GM19239 (cell line): ENCODE measurements around the gene ABR.
A peak's percentile ranks its signal among the peaks of the same experiment; 100 is the strongest.
"Not testable (repeated sequence)": the region's sequence is repeated elsewhere in the genome, so short reads cannot be mapped to it uniquely, and the experiment has no call there.

ENCODE experiments used
- DNase-seq: peaks from one replicate; pipeline ENCODE4 v3.0.0; 2011; ENCODE audit warnings: low spot score; ENCODE audit not compliant: insufficient read length
- FAIRE-seq: peaks from 2 replicates; lab custom pipeline; 2011; peaks lifted over from hg19 to GRCh38; lab: Jason Lieb, UNC

The ABR gene

DNA sequence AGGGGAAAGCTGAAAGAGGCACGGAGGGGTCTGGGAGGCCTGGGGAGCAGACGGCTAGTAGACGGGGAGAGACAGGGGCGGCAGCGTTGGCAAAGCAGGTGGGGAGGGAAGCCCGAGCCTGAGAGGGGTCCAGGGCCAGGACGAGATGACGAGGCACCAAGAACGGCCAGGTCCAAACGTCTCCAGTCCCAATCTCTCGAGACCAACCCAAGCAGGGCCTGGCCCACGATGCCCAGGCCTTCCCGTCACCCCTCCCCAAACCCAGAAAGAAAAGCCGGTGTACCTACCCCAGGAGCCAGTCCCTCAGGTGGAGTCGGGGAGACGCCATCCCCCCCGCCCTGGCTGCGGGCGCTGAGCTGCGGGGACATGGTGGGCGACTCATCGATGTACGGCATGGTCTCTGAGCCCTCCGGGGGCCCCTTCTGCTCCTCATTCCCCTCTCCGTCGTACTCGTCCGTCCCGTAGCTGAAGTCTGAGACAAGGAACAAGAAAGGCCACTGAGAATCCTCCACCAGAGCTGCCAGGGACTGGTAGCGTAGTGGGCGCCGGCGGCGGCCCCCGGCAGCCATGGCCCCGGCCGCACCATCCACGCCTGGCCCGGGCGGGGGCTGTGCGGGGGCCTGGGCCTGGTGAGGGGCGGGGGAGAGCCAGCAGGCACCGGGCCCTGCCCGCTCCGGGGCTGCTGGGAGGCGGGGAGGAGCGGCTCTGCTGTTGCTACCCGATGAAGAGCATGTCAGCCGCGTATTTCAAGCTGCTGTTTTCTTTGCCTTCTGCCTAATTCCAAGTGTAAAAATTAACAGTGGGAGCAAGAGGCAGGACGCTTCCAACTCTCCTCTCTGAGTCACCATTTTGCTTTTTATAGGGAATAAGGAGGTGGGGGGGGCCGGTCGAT lies 54.6 kb downstream of the ABR start:
- FAIRE-seq (no peak), DNase-seq (no peak)

GRCh38 chr17:1123921-1124715 lies 55.7 kb downstream of the ABR start:
- DNase-seq: no peak
- no peak for FAIRE-seq

DNA sequence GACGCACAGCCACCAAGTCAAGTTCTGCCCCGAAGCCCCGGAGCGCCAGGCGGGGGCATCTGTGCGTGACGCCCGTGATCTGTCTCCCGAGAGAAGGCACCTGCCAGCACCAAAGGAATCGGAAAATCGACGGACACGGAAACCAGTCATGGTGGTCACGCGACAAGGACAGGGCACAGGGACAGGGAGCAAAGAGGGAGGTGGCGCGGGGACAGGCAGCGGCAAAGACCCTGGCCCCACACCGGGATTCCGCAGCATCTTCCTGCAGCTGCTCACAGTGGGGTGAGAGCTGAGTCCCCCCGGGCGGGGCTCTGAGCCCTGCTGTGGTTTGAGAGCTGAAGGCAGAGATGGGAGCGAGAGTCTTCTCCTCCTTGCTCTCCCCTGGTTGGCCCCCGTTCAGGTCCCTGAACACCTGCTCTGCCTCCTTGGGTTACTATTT lies 56.4 kb downstream of the ABR start:
- DNase-seq: no peak
- no peak for FAIRE-seq

- DNase-seq (peak; percentile 99), FAIRE-seq (peak; percentile 98)
These were observed 57.0 kb downstream of the ABR start for GRCh38 chr17:1122533-1123392.

DNA sequence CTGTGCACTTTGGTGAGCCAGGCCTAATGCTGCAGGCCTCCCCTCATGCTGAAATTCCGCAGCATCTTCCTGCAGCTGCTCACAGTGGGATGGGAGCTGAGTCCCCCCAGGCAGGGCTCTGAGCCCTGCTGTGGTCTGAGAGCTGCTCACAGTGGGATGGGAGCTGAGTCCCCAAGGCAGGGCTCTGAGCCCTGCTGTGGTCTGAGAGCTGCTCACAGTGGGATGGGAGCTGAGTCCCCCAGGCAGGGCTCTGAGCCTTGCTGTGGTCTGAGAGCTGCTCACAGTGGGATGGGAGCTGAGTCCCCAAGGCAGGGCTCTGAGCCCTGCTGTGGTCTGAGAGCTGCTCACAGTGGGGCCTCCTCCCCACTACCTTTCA lies 58.4 kb downstream of the ABR start:
- DNase-seq, FAIRE-seq: not testable (repeated sequence)

GRCh38 chr17:1120596-1121441 lies 59.0 kb downstream of the ABR start:
- FAIRE-seq (no peak), DNase-seq (no peak)

DNA sequence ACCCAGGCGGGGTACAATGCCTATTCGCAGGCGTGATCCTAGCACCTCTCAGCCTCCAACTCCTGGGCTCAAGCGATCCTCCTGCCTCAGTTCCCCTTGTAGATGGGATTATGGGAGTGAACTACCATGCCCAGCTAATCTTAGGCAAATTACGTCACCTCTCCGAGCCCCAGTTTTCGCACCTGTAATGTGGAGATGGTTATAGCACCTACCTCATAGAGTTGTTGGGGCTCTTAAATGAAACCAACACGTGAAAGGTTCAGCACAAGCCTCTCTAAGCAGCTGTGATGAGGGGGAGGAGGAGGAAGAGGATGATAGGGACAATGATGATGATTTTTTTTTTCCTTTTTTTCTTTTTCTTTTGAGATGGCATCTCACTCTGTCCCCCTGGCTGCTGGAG lies 59.9 kb downstream of the ABR start:
- FAIRE-seq (no peak), DNase-seq (no peak)

DNA sequence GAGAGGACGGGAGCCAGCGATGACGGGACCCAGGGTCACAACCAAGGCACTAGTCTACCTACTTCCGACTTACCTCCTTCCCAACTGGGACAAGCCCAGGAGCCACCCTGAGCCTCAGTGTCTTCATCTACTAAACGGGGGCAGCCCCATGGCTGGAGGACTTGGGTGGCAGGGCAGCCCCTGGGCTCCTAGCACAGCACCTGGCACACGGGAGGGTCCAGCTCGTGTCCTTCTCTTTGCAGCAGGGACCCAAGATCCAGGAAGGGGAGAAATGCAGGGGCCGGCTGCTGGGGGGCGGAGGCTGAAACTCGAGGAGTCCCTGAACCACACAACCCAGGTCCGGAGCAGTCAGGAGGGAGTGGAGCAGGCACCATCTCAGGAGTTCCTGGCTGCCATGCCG lies 63.2 kb downstream of the ABR start:
- no peak for FAIRE-seq
- DNase-seq: no peak

DNA sequence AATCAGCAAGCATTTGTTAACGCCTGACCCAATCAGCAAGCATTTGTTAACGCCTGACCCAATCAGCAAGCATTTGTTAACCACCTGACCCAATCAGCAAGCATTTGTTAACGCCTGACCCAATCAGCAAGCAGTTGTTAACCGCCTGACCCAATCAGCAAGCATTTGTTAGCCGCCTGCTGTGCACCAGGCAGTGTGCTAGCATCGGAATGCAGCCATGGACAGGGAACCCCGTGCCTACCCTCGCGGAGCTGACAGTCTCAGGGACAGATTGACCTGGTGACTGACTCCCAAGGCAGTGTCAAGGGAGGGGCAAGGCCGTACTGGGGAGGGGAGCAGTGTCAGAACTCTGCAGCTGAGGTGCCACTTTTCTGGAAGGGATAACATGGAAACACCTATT lies 66.9 kb downstream of the ABR start:
- DNase-seq (no peak), FAIRE-seq (no peak)

GRCh38 chr17:1111599-1112443 lies 68.0 kb downstream of the ABR start:
- FAIRE-seq (no peak), DNase-seq (no peak)

DNA sequence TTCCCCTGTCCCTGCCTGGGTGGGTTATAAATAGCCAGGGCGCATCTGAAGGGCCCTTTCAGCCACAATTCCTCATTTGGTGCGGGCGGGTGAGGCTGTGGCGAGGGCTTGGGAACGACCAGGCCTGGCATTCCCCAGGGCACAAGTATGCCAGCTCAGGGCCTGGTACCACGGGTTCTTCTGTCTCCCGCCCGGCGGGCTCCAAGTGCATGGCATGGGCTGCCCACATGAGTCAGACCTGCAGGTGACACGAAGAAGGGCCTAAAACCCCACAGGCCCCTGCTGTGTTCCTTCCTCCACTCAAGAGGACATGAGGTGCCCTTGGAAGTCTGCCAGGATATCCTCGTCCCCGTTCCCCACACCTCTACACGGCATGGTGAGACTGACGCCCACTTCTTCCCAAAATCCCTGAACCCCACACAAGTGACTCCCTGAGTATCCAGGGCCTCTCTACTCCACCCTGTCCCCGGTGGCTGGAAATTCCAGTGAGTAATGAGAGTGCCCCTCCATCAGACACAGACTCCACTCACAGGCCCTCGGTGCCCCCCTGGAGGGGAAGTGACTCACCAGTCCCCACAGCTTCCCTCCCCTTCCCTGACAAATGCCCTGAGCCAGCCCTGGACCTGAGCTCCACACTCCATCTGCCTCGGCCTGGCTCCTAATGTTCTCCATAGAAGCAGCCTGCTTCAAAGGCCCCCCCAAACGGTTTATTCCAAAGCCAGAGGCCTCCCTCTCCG lies 68.8 kb downstream of the ABR start:
- DNase-seq (no peak), FAIRE-seq (no peak)

DNA sequence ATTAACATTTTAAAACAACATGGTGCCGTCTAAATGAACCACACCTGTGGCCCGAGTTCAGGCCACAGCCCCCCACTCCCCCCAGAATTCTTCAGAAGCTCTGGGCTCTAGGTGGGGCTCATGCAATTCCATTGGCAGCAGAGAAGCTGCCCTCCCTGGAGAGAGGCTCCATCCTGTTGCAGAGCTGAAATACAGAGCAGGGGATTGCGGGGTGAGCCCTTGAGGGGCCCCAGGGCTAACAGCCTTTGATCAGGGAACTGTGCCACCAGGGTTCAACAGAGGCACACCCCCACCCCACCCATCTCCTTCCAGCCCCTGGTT lies 69.3 kb downstream of the ABR start:
- DNase-seq: no peak
- no peak for FAIRE-seq

GRCh38 chr17:1109606-1110540 lies 69.9 kb downstream of the ABR start:
- DNase-seq: no peak
- FAIRE-seq: peak; percentile 23

DNA sequence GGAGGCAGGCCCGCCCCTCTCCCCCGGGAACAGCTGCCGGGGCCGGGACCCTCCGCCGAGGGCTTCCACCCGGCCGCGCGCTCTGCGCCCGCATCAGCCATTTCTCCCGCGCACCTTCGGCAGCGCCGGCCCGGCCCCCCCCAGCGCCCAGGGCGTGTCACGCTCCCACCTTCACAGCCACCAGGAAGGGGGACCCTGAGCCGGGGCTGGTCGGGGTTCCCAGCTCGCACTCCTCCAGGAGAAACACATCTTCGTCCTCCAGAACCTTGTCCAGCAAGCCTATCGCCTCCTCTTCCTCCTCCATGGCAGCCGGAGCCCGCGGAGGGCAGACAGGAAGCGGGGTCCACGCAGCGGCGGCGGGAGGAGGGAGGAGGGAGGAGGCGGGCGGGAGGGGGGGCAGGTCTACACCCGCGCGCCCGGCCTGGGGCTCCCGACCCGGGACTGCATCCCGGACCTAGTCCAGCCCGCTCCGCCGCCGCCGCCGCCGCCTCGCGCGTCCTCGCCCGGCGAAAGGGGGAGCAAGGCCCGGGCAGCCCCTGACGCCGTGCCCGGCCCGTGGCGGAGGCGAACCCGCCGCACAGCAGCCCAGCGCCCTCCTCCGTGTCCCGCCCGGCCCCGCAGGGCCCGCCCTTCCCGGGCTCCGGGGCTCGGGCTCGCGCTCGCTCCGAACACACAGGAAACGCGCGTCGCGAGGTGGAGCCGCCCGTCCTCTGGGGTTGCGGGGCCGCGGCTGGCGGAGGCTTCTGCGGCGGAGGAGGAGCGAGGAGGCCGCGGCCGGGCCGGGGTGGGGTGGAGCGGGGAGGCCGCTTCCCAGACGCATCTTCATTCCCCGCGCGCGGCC lies 70.8 kb downstream of the ABR start:
- DNase-seq (peak; percentile 66), FAIRE-seq (no peak)

- FAIRE-seq (no peak), DNase-seq (no peak)
These were observed 71.4 kb downstream of the ABR start for GRCh38 chr17:1108478-1108764.

DNA sequence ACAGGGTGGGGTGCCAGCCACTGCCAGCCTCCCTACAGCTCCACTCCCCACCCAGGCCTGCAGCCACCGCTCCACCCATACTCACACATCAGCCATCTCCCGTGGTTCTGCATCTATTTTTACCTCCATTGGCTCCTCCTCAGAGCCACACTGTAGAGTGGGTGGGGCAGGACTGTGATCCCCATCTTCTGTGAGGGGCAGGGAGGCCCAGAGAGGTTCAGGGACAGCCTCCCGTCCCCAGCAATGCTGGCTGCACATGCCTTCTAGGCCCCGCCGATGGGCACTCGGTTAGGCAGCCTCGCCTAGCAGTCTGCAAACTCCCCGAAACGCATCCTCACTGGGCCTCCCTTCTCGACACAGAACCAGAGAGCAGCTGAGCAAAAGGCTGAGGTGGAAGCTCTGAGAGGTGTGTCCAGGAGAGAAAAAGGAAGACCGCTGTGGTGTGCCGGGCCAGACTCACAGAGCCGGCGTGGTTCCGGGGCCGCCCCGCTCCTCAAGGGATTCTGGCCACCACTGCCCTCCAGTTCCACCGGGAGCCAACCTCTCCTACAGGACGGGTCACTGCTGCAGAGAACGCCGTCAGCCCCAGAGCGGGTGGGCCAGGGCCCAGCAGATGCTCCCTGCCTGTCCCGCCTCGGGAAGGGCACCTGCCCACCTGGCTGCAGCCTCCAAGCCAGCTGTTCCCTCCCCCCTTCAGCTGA lies 71.9 kb downstream of the ABR start:
- DNase-seq (no peak), FAIRE-seq (no peak)
